Erythroblast (primary cell): ENCODE data around the gene NRXN3.

Experiments
- DNase-seq, 2 experiments: peaks; one replicate each; lab custom pipeline; 2025; lab: John Stamatoyannopoulos, UW
- GATA1 ChIP-seq: IDR thresholded peaks from 2 replicates; pipeline ENCODE4 v1.6.1; 2011; ENCODE audit warnings: low read depth, mild to moderate bottlenecking, control low read depth, low read length, moderate library complexity
- POLR2A ChIP-seq: IDR thresholded peaks from 2 replicates; pipeline ENCODE4 v1.6.1; 2011; ENCODE audit warnings: mild to moderate bottlenecking, low read length

NRXN3 gene

GRCh38 chr14:79552778-79553177 lies 1382.6 kb downstream of the NRXN3 start:
- TF ChIP-seq GATA1 (no peak), POLR2A (no peak)
- DNase-seq = no peak

GRCh38 chr14:79554816-79555215 lies 1384.6 kb downstream of the NRXN3 start:
- TF ChIP-seq POLR2A (no peak), GATA1 (no peak)
- DNase-seq = no peak

- TF ChIP-seq POLR2A = no peak
- TF ChIP-seq GATA1 = no peak
- DNase-seq = no peak
Measured at GRCh38 chr14:79555429-79555828, 1385.3 kb downstream of the NRXN3 start.

- TF ChIP-seq GATA1 (no peak), POLR2A (no peak)
- no peak for DNase-seq
Measured at GRCh38 chr14:79557309-79557708, 1387.1 kb downstream of the NRXN3 start.

- TF ChIP-seq GATA1 = no peak
- TF ChIP-seq POLR2A = no peak
- DNase-seq = no peak
Measured at GRCh38 chr14:79562185-79562584, 1392.0 kb downstream of the NRXN3 start.

GRCh38 chr14:79564371-79564770 lies 1394.2 kb downstream of the NRXN3 start:
- TF ChIP-seq GATA1 = no peak
- no peak for TF ChIP-seq POLR2A
- no peak for DNase-seq

- TF ChIP-seq POLR2A = no peak
- TF ChIP-seq GATA1 = no peak
- DNase-seq = no peak
Measured at GRCh38 chr14:79567306-79567705, 1397.1 kb downstream of the NRXN3 start.

- DNase-seq = no peak
Measured at GRCh38 chr14:79568594-79568993, 1398.4 kb downstream of the NRXN3 start.

GRCh38 chr14:79569072-79569471 lies 1398.9 kb downstream of the NRXN3 start:
- DNase-seq = no peak

More at GRCh38 chr14:79568594-79568993, 1398.4 kb downstream of the NRXN3 start:
- TF ChIP-seq POLR2A (no peak), GATA1 (no peak)

GRCh38 chr14:79570648-79571047 lies 1400.5 kb downstream of the NRXN3 start:
- no peak for DNase-seq
- TF ChIP-seq GATA1 = no peak
- no peak for TF ChIP-seq POLR2A

More at GRCh38 chr14:79569072-79569471, 1398.9 kb downstream of the NRXN3 start:
- TF ChIP-seq GATA1 (no peak), POLR2A (no peak)

GRCh38 chr14:79571366-79571765 lies 1401.2 kb downstream of the NRXN3 start:
- no peak for TF ChIP-seq POLR2A
- no peak for DNase-seq

- no peak for DNase-seq
- no peak for TF ChIP-seq POLR2A
- TF ChIP-seq GATA1 = no peak
Measured at GRCh38 chr14:79573486-79573885, 1403.3 kb downstream of the NRXN3 start.

GRCh38 chr14:79575032-79575431 lies 1404.9 kb downstream of the NRXN3 start:
- no peak for DNase-seq
- no peak for TF ChIP-seq POLR2A
- no peak for TF ChIP-seq GATA1

GRCh38 chr14:79576424-79576823 lies 1406.3 kb downstream of the NRXN3 start:
- no peak for TF ChIP-seq POLR2A
- TF ChIP-seq GATA1 = no peak
- DNase-seq = no peak

GRCh38 chr14:79578470-79578869 lies 1408.3 kb downstream of the NRXN3 start:
- TF ChIP-seq POLR2A = no peak
- TF ChIP-seq GATA1 = no peak
- no peak for DNase-seq
